Measurements from ENCODE around the gene PDCD1.
"Not testable (repeated sequence)": the region's sequence is repeated elsewhere in the genome, so short reads cannot be mapped to it uniquely, and the experiment has no call there.

Gene PDCD1

DNA sequence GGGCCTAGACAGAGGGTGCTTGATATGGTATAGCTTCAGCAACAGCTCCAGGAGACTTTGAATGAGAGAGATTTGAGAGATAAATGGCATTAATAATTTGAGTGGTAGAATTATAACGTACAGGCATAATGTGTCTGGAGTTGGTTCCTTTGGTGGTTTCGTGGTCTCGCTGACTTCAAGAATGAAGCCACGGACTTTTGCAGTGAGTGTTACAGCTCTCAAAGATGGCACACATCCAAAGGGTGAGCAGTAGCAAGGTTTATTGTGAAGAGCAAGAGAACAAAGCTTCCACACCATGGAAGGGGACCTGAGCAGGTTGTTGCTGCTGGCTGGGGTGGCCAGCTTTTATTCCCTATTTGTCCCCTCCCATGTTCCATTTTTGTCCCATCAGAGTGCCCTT lies 23.1 kb downstream of the PDCD1 start:
- no peak for DNase-seq (ENCODE audit: low read depth in 3 of 3, low spot score in 1 of 3)

DNA sequence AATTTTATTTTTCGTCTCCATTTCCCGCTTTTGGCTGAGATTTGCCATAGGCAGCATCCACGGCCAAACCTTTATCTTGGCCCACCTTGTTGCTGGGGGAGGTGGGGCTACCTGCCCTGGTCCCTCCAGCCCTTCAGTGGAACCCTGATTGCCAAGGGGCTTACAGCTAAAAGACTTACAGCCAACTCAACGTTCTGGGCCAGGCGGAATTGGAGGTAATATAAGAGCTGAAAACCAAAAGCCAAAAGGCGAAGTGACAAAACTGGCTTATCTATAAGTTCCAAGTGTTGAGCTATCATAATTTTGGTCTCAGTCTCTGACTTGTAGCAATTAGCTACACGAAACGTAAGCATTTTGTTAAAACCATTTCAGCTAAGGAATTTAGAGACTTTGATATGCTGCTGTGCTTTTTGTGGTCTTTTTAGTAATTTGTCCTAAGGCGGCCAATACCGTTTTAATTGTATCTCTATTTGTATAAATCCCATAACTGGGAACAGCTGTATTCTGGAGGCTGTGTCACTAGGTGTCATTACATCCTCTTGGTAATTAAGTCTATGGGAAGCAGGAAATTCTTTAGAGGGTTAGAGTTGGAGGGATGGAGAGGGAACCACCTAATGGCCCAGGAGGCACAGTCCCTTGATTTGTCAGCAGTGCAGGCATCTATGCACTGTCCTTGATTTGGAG lies 24.0 kb downstream of the PDCD1 start:
- no peak for DNase-seq (ENCODE audit: low read depth in 3 of 3, low spot score in 1 of 3)

DNA sequence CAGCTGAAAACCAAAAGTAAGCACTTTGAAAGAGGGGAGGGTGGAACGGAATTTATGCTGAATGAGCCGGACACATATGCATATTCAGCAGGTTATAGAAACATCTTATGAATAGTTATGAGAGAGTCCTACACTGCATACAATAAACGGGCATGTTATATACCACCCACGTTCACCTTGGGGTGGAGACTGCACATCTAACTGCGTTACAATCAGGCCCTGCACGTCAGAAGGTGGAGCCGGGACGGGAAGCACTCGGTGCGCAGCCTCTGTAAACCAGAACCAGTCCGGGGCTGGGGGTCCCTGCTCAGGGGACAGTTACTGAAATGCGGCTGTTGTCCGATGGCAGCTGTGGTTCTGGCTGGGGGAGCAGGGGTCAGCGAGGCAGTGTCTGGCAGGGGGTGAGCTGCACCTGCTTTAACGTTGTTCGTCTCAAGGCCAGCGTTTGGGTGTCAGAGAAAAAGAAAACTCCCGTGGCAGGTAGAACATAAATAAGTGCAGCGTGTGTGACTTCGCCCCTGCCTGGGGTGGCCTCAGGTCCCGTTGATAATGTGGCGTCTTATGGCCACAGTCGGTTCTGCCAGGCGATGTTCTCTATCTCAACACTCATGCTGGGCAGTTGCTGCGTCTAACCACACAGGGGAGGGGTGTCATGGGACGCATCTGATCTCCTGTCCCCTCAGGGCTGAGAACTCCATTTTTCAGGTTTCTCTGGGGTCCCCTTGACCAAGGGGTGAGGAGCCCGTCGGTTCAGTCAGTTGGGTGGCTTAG lies 24.8 kb downstream of the PDCD1 start:
- DNase-seq (ENCODE audit: low read depth in 3 of 3, low spot score in 1 of 3) = not testable (repeated sequence)

GRCh38 chr2:241833101-241833663 lies 25.5 kb downstream of the PDCD1 start:
- no peak for DNase-seq (ENCODE audit: low read depth in 3 of 3, low spot score in 1 of 3)

GRCh38 chr2:241827394-241827793 lies 31.3 kb downstream of the PDCD1 start:
- DNase-seq (ENCODE audit: low read depth in 3 of 3, low spot score in 1 of 3) = no peak

DNA sequence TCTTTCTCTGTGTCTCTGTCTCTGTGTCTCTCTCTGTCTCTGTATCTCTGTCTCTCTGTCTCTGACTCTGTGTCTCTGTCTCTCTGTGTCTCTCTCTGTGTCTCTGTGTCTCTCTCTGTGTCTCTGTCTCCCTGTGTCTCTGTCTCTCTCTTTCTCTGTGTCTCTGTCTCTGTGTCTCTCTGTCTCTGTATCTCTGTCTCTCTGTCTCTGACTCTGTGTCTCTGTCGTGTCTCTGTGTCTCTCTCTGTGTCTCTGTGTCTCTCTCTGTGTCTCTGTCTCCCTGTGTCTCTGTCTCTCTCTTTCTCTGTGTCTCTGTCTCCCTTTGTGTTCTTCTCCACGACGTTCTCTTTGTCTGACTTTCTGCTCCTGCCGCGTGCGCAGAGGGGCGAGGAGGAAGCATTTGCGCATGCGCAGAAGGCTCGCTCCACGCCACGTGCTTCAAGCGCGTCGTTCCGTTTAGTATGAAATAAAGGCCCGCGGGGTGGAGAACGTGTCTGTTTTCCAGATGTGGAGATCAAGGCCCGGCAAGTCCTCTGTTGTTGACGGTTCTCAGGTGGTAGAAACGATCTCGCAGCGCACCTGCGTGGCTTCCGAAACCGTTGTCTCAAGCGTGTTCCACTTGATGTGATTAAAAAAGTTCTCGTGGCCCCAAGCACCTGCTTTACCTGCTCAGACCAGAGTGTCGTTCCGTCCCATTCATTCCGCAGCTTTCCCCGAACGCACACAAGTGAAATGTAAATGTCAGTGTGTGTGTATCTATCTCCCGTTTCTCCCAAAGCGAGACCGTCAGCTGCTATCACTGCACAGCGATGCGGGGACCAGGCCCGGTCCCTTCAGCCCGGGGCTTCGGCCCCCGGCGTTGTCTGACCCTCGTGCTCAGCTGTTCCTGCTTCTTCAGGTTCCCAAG lies 34.9 kb downstream of the PDCD1 start:
- DNase-seq (ENCODE audit: low read depth in 3 of 3, low spot score in 1 of 3) = not testable (repeated sequence)

GRCh38 chr2:241822264-241822623 lies 36.5 kb downstream of the PDCD1 start:
- DNase-seq (ENCODE audit: low read depth in 3 of 3, low spot score in 1 of 3) = no peak

DNA sequence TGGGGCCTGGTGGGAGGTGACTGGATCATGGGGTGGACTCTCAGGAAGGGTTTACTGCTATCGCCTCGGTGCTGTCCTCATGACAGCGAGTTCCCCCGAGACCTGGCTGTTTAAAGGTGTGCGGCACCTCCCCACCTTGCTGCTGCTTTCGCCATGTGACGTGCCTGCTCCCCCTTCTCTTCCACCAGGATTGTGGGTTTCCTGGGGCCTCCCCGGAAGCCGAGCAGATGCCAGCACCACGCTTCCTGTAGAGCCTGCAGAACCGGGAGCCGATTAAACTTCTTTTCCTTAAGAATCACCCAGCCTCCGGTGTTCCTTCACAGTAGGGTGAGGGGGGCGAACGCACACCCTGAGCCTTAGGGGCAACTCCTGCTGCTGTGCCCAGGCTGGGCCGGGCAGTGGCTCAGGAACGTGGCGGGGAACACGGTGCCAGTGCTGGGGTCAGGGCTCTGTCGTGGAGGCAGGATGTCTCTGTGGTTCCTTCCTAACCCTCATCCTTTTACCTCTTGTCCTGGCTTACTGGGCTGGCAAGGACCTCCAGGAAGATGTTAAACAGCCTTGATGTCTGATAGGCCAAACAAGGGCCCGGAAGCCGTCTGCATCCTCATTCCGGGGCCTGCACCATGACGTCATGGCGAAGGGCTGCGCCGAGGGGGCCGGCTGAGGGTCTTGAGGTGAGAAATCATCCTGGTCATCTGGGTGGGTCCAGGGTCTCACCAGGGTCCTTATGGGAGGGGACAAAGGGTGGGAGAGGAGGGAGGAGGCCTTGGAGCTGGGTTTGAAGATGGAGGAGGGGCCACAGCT lies 37.0 kb downstream of the PDCD1 start:
- DNase-seq (ENCODE audit: low read depth in 3 of 3, low spot score in 1 of 3) = no peak

- no peak for DNase-seq (ENCODE audit: low read depth in 3 of 3, low spot score in 1 of 3)
Measured at GRCh38 chr2:241820625-241821384, 37.9 kb downstream of the PDCD1 start.

DNA sequence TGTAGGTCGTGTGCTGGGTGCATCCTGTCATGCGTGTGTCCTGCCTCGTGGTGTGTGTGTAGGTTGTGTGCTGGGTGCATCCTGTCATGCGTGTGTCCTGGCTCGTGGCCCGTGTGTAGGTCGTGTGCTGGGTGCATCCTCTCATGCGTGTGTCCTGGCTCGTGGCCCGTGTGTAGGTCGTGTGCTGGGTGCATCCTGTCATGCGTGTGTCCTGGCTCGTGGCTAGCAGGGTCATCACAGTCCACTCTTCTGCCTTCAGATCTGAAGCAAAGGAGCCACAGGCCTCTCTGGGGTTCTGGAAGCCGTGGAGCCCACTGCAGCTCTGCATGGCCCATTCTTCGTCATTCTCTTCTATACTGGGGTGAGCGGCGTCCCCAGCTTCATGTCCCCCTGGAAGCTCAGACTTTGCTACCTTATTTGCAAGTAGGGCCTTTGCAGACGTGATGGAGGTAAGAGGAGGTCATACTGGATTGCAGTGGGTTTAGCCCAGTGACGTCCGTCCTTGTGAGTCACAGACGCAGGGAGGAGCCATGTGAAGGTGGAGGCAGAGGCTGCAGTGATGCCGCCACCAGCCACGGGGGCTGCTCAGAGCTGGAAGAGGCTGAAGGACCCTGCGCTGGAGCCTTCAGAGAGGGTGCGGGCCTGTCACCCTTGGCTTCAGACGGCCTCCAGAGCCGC lies 38.6 kb downstream of the PDCD1 start:
- DNase-seq (ENCODE audit: low read depth in 3 of 3, low spot score in 1 of 3) = not testable (repeated sequence)

- no peak for DNase-seq (ENCODE audit: low read depth in 3 of 3, low spot score in 1 of 3)
Measured at GRCh38 chr2:241818943-241819270, 39.8 kb downstream of the PDCD1 start.

DNA sequence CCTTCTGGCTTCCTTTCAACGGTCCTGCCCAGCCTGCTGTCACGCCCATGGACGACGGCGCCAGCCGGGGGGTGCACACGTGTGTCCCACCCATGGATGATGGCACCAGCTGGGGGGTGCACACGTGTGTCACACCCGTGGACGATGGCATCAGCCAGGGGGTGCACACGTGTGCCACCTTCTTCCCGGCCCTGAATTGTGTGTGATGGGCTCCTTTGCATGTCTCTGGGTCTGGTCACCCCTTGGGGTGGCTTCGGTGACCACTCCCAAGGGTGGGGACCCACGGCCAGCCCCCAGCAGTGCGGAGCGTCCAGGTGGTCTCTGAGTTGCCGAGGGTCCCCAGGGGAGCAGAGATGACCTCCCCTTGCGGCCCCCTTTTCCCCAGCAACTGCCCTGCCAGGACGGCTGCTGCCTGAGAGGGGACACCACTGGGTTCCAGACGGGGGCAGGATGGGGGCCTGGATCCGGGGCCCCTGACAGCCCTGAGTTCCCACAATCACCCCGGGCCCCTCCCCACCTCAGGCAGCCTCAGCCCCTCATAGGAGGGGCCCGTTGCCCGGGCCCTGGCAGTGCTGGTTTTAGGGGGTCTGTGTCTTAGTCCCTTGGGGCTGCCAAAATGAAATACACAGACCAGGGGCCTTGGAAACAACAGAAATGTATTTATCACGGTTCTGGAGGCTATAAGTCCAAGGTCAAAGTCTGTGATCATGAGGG lies 40.3 kb downstream of the PDCD1 start:
- DNase-seq (ENCODE audit: low read depth in 3 of 3, low spot score in 1 of 3) = no peak

- DNase-seq (ENCODE audit: low read depth in 3 of 3, low spot score in 1 of 3) = not testable (repeated sequence)
Measured at GRCh38 chr2:241817821-241818215, 40.9 kb downstream of the PDCD1 start.

DNA sequence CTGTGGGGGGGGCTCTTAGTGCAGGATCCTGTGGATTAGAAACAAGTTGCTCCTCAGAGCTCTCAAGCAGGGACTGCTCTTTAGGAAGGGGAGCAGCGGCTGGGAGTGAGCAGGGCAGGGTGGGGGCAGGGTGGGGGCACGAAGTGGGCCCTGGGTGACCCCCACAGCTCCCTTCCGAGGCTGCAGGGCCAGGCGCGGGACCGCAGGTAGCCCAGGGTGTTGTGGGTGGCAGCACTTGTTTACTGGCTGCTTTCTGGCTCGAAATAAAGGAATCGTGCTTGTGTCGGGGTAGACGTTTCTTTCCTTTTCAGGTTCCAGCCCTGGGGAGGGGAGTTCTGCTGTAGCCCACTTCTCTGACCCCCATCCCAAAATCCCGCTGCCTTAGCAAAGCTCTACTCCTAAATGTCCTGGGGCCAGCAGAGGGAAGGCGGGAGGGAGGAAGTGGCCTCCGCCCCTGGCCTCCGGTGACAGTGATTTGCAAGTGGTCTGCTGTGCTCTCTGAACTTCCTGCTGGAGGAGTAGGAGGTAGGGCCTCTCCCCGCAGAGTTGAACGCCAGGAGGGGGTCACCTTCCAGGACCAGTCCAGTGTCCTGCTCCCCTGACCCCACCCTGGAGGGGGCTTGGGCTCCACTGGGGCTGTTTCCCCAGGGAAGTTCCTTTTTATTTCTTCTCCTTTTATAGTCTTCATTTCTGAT lies 41.4 kb downstream of the PDCD1 start:
- DNase-seq (ENCODE audit: low read depth in 3 of 3, low spot score in 1 of 3) = no peak

DNA sequence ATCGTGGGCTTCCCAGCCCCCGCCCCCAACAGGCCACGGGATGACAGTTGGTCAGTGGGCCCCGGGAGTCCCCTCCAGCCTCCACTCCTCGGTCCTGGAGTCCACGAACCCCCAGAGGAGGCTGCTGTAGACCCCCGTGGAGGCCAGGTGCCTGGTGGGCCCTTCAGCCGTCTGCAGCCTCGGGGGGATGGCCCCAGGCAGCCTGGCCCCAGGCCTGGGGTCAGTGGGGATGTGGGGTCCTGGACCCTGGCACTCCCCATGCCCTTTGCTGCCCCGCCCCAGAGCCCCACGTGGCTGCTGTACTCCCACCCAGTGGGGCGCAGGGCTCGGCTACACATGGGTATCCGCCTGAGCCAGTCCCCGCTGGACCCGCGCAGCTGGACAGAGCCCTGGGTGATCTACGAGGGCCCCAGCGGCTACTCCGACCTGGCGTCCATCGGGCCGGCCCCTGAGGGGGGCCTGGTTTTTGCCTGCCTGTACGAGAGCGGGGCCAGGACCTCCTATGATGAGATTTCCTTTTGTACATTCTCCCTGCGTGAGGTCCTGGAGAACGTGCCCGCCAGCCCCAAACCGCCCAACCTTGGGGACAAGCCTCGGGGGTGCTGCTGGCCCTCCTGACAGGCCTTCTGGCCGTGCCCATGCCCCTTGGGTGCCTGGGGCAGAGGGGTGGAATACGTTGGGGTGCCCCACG lies 42.1 kb downstream of the PDCD1 start:
- no peak for DNase-seq (ENCODE audit: low read depth in 3 of 3, low spot score in 1 of 3)

DNA sequence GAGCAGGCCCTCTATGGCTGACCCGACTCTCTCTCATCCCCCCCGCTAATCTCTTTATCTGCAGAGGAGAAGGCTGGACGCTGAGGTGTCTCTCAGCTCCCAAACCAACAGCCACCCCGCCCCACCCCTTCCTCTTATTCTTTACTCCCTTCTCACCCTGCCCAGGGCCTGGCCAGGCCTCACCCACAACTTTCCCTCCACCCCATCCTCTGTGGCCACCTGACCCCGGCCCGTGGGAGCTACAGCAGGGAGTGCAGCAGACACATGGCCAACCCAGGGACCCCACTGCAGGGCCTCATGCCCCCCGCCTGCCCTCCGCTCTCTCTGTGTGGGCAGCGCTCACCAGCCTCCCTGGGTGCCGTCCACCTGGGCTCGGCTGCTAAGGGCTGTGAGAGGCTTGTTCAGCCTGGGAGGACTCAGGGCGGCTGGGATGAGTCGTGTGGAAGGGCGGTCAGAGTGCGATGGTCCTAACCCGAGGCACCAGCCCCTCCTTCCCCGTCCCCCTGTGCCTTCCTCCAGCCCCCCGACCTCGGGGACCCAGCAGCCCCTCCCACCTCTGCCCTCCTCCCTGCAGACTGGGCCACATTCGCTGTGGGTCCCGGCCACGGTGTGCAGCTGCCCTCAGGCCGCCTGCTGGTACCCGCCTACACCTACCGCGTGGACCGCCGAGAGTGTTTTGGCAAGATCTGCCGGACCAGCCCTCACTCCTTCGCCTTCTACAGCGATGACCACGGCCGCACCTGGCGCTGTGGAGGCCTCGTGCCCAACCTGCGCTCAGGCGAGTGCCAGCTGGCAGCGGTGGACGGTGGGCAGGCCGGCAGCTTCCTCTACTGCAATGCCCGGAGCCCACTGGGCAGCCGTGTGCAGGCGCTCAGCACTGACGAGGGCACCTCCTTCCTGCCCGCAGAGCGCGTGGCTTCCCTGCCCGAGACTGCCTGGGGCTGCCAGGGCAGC lies 42.9 kb downstream of the PDCD1 start:
- DNase-seq (ENCODE audit: low read depth in 3 of 3, low spot score in 1 of 3) = no peak

Data from stimulated activated CD4-positive, alpha-beta T cell treated with anti-CD3 and anti-CD28 coated beads, TNF-alpha, amount 100 ng/mL, for 1 hour (primary cell).